ENCODE results near the gene NOL7. TPM values are rescaled to one million over a fixed set of nuclear protein-coding genes. Genes with fewer than 3 reads are reported as not detected.

NOL7 gene
- total RNA-seq, 4 donors from 2014 or later = 49.4 to 64.7 (median 55.7) TPM

DNA sequence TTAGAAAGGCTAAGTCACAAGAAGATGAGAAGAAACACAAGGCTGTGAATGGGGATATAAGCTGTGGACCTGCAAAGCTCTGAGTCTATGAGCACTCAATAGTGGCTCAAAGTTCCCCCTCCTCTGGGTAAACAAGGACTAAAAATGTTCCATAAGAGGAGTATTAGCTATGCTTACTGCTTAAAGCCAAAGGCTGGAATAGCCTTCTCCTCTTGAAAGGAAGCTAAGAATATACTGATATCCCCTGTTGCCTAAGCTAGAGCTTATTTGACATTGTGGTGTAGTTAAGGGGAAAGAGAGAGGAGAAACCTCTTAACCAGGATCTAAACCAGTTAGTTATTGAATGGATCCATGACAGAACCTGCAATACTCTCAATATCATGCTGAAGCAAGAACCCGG, 45.8 kb downstream of the NOL7 start:
- no peaks in the 10 kb centered on the region for H3K36me3 ChIP-seq
- TF ChIP-seq, protein P1, sequence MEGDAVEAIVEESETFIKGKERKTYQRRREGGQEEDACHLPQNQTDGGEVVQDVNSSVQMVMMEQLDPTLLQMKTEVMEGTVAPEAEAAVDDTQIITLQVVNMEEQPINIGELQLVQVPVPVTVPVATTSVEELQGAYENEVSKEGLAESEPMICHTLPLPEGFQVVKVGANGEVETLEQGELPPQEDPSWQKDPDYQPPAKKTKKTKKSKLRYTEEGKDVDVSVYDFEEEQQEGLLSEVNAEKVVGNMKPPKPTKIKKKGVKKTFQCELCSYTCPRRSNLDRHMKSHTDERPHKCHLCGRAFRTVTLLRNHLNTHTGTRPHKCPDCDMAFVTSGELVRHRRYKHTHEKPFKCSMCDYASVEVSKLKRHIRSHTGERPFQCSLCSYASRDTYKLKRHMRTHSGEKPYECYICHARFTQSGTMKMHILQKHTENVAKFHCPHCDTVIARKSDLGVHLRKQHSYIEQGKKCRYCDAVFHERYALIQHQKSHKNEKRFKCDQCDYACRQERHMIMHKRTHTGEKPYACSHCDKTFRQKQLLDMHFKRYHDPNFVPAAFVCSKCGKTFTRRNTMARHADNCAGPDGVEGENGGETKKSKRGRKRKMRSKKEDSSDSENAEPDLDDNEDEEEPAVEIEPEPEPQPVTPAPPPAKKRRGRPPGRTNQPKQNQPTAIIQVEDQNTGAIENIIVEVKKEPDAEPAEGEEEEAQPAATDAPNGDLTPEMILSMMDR (IDR thresholded peaks at IDR 0.05) = no peak
- no peak for TF ChIP-seq POLR2A (IDR thresholded peaks at IDR 0.05)
- intact Hi-C loops (cut with DNase I; ENCODE audit: low total_unique reads) = no loop called here
- no peak overlapping the region for H3K4me3 ChIP-seq
- H3K27me3 ChIP-seq = no peaks in the 10 kb centered on the region
- peaks cover 0 to 4% of the 10 kb centered on the region in 2 donors for H3K4me1 ChIP-seq
- no peak overlapping the region for H3K27ac ChIP-seq
- DNase-seq = no peak
- H3K9me3 ChIP-seq = no peaks in the 10 kb centered on the region

DNA sequence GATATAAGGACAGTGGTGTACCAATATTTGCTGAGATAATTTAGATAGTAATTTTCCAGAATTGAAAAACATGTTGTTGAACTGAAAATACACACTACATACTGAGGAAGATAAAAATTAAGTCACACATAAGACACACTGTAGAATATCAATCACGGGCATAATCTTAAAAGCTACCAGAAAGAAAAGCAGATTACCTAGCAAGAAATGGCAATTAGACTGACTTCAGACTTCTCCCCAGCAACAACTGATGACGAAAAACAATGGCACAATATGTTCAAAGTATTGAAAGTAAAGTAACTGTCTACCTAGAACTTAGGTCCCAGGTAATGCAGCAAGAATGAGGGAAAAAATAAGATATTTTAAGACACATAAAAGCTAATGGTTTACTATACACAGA, 46.5 kb downstream of the NOL7 start:
- no peak for DNase-seq
- intact Hi-C loops (cut with DNase I; ENCODE audit: low total_unique reads) = no loop called here
- H3K9me3 ChIP-seq = no peaks in the 10 kb centered on the region
- peaks cover 0 to 4% of the 10 kb centered on the region in 2 donors for H3K4me1 ChIP-seq
- H3K4me3 ChIP-seq = no peak overlapping the region
- H3K27ac ChIP-seq = no peak overlapping the region
- H3K36me3 ChIP-seq = no peaks in the 10 kb centered on the region
- H3K27me3 ChIP-seq = no peaks in the 10 kb centered on the region
- TF ChIP-seq, protein P1 (IDR thresholded peaks at IDR 0.05) = no peak
- no peak for TF ChIP-seq POLR2A (IDR thresholded peaks at IDR 0.05)

DNA sequence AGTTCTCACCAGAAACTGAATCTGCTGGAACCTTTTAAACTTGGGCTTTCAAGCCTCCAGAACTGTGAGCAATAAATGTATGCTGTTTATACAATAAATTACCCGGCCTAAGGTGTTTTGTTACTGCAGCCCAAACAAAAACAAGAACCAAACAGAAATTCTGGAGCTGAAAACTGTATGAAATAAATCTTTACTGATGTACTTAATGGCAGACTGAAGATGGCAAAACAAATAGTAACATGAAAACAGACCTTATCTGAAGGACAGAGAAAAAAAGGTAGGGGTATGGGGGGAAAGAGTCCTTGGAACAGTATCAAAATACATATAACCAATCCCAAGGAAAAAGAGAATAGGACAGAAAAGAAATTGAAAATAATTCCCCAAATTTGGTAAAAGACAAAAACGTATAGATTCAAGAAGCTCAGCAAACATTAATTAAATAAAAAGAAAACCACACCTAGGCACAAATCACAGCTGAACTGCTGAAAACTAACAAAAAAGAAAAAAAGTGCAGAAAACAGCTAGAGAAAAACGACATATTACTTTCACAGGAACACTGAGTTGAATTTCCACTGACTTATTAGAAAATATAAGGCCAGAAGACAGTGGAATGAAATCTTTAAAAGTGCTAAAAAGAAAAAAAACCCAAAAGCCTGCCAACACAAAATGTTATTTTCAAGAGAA, 47.7 kb downstream of the NOL7 start:
- H3K27me3 ChIP-seq = no peaks in the 10 kb centered on the region
- H3K4me3 ChIP-seq = no peak overlapping the region
- TF ChIP-seq POLR2A (IDR thresholded peaks at IDR 0.05) = no peak
- TF ChIP-seq, protein P1 (IDR thresholded peaks at IDR 0.05) = no peak
- no peaks in the 10 kb centered on the region for H3K9me3 ChIP-seq
- no peak overlapping the region for H3K27ac ChIP-seq
- DNase-seq = no peak
- intact Hi-C loops (cut with DNase I; ENCODE audit: low total_unique reads) = no loop called here
- H3K36me3 ChIP-seq = no peaks in the 10 kb centered on the region
- H3K4me1 ChIP-seq = peaks cover 0 to 4% of the 10 kb centered on the region in 2 donors

DNA sequence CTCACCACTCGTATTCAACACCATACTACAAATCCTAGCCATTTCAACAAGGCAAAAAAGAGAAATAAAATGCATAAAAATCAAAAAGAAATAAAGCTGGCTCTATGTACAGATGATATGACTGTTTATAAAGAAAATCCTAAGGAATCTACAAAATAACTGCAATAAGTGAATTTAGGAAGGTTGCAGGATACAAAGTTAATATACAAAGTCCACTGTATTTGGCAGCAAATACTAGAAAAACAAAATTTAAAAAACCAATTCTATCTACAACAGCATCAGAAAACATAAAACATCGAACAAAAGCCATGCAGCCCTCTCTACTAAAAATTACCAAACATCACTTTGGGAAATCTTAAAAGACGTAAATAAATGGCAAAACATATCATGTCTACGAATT, 48.9 kb downstream of the NOL7 start:
- Histone ChIP-seq H3K27me3 (no peaks in the 10 kb centered on the region), H3K36me3 (no peaks in the 10 kb centered on the region), H3K27ac (no peak overlapping the region), H3K4me3 (no peak overlapping the region), H3K9me3 (no peaks in the 10 kb centered on the region), H3K4me1 (peaks cover 0 to 4% of the 10 kb centered on the region in 2 donors)
- intact Hi-C loops (cut with DNase I; ENCODE audit: low total_unique reads) = no loop called here
- TF ChIP-seq POLR2A (IDR thresholded peaks at IDR 0.05) = no peak
- TF ChIP-seq, protein P1 (IDR thresholded peaks at IDR 0.05) = no peak
- DNase-seq = no peak

DNA sequence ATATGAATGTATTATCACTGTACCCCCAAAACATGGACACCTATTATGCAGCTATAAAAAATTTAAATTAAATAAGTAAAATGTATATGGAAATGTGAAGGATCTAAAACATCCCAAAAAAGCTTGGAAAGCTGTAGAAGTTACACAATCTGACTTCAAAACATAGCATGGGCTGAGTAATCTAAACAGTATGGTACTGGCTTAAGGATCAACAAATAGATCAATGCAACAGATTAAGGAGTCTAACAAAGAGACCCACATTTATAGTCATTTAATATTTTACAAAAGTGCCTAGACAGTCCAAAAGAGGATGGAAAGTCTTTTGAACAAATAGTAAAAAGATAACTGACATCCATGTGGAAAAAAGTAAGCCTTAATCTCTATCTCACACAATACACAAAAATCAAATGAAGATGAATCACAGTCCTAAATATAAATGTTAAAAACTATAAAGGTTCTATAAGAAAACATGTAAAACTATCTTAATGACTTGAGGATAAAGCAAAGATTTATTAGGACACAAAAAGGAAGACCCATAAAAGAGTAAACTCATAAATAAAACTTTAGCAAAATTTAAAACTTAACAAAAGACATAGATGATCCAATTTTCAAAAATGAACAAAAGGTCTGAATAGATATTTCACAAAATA, 49.7 kb downstream of the NOL7 start:
- Histone ChIP-seq H3K4me3 (no peak overlapping the region), H3K27me3 (no peaks in the 10 kb centered on the region), H3K36me3 (no peaks in the 10 kb centered on the region), H3K9me3 (no peaks in the 10 kb centered on the region), H3K27ac (no peak overlapping the region), H3K4me1 (peaks cover 0 to 4% of the 10 kb centered on the region in 2 donors)
- DNase-seq = no peak
- intact Hi-C loops (cut with DNase I; ENCODE audit: low total_unique reads) = no loop called here
- TF ChIP-seq, protein P1 (IDR thresholded peaks at IDR 0.05) = no peak
- TF ChIP-seq POLR2A (IDR thresholded peaks at IDR 0.05) = no peak

Measured in uterus (tissue), 4 donors.